Naive B cell (primary cell): ENCODE results near the gene ANK2. TPM values are rescaled to one million over a fixed set of nuclear protein-coding genes. Genes with fewer than 3 reads are reported as not detected.
"Not testable (repeated sequence)": the region's sequence is repeated elsewhere in the genome, so short reads cannot be mapped to it uniquely, and the experiment has no call there.

Source experiments
- ATAC-seq, 2 donors: fragments of 150-1000 bp; cut with Tn5 transposase; 2 replicates each; pipeline ENCODE4 v1.10.0; 2021; ENCODE audit warnings: low read depth in 2 of 2, mild to moderate bottlenecking in 2 of 2, moderate library complexity in 2 of 2
- DNase-seq: peaks from one replicate; pipeline ENCODE4 v3.0.0; 2022
- H3K27ac Mint-ChIP-seq, 6 donors: one replicate each; pipeline ENCODE4 v1.8.0; 2020 to 2022; ENCODE audit warnings: mild to moderate bottlenecking in 6 of 6, mixed read lengths in 6 of 6, moderate library complexity in 5 of 6, inconsistent platforms in 2 of 6
- H3K27me3 Mint-ChIP-seq, 3 donors: one replicate each; pipeline ENCODE4 v1.8.0; 2021 to 2022; ENCODE audit warnings: mixed read lengths in 3 of 3, mild to moderate bottlenecking in 1 of 3
- H3K36me3 Mint-ChIP-seq, 2 donors: one replicate each; pipeline ENCODE4 v1.8.0; 2020 to 2022; ENCODE audit warnings: mixed read lengths in 2 of 2, inconsistent platforms in 1 of 2, mild to moderate bottlenecking in 1 of 2
- H3K4me1 Mint-ChIP-seq, 3 donors: one replicate each; pipeline ENCODE4 v1.8.0; 2020 to 2022; ENCODE audit warnings: mixed read lengths in 3 of 3, inconsistent platforms in 1 of 3, mild to moderate bottlenecking in 1 of 3, moderate library complexity in 1 of 3
- H3K4me3 Mint-ChIP-seq, 8 donors: one replicate each; pipeline ENCODE4 v1.8.0; 2020 to 2022; ENCODE audit warnings: mild to moderate bottlenecking in 8 of 8, mixed read lengths in 8 of 8, moderate library complexity in 8 of 8, inconsistent platforms in 2 of 8
- H3K9me3 Mint-ChIP-seq, 7 donors: one replicate each; pipeline ENCODE4 v1.8.0; 2020 to 2022; ENCODE audit warnings: mixed read lengths in 7 of 7, mild to moderate bottlenecking in 5 of 7, inconsistent platforms in 2 of 7, moderate library complexity in 1 of 7
- polyA plus RNA-seq, 6 donors: library from polyadenylated mRNA; unstranded; fragments of 300-500 nt; fragmentation: Illumina TruSeq; gene quantifications; one replicate each; pipeline ENCODE4 v1.2.3, GENCODE V29; 2021; ENCODE audit warnings: low read depth in 6 of 6

ANK2 gene
- polyA plus RNA-seq, 6 donors from 2014 or later: 0.24 to 0.36 (median 0.28) TPM; not detected in 3

- peaks cover 0 to 3% (median 0%) of the 10 kb centered on the region in 3 donors for H3K27me3 Mint-ChIP-seq
- no peak for ATAC-seq
- H3K36me3 Mint-ChIP-seq: no peaks in the 10 kb centered on the region
- H3K27ac Mint-ChIP-seq: no peak overlapping the region
- H3K4me3 Mint-ChIP-seq: no peak overlapping the region
- H3K4me1 Mint-ChIP-seq: no peaks in the 10 kb centered on the region
- no peak for DNase-seq
- H3K9me3 Mint-ChIP-seq: no peaks in the 10 kb centered on the region
These were observed 10.2 kb downstream of the ANK2 start for GRCh38 chr4:113059449-113060182.

GRCh38 chr4:113060853-113061252, 11.4 kb downstream of the ANK2 start:
- Mint-ChIP-seq H3K4me1 (no peaks in the 10 kb centered on the region), H3K4me3 (no peak overlapping the region), H3K27ac (no peak overlapping the region), H3K27me3 (peaks cover 0 to 3% (median 0%) of the 10 kb centered on the region in 3 donors), H3K9me3 (no peaks in the 10 kb centered on the region), H3K36me3 (no peaks in the 10 kb centered on the region)
- ATAC-seq (no peak), DNase-seq (no peak)

- ATAC-seq (no peak), DNase-seq (no peak)
- peaks cover 0 to 11% (median 0%) of the 10 kb centered on the region in 7 donors for H3K9me3 Mint-ChIP-seq
- H3K36me3 Mint-ChIP-seq: no peaks in the 10 kb centered on the region
- peaks cover 0 to 12% (median 12%) of the 10 kb centered on the region in 3 donors for H3K27me3 Mint-ChIP-seq
- no peak overlapping the region for H3K27ac Mint-ChIP-seq
- no peaks in the 10 kb centered on the region for H3K4me1 Mint-ChIP-seq
- no peak overlapping the region for H3K4me3 Mint-ChIP-seq
These were observed 14.8 kb downstream of the ANK2 start for GRCh38 chr4:113064244-113064643.

- DNase-seq (no peak), ATAC-seq (no peak)
- no peaks in the 10 kb centered on the region for H3K4me1 Mint-ChIP-seq
- H3K27ac Mint-ChIP-seq: no peak overlapping the region
- H3K4me3 Mint-ChIP-seq: no peak overlapping the region
- no peaks in the 10 kb centered on the region for H3K36me3 Mint-ChIP-seq
- peaks cover 0 to 12% (median 12%) of the 10 kb centered on the region in 3 donors for H3K27me3 Mint-ChIP-seq
- H3K9me3 Mint-ChIP-seq: peaks cover 0 to 14% (median 1%) of the 10 kb centered on the region in 7 donors
These were observed 16.2 kb downstream of the ANK2 start for GRCh38 chr4:113065629-113066028.

GRCh38 chr4:113068771-113069170, 19.3 kb downstream of the ANK2 start:
- Mint-ChIP-seq H3K9me3 (peaks cover 0 to 18% (median 5%) of the 10 kb centered on the region in 7 donors), H3K27me3 (peaks cover 0 to 12% (median 12%) of the 10 kb centered on the region in 3 donors)
- not testable (repeated sequence) for DNase-seq, H3K36me3 Mint-ChIP-seq, H3K4me3 Mint-ChIP-seq, ATAC-seq, H3K4me1 Mint-ChIP-seq, H3K27ac Mint-ChIP-seq

GRCh38 chr4:113069212-113069892, 19.9 kb downstream of the ANK2 start:
- ATAC-seq (no peak), DNase-seq (no peak)
- peaks cover 0 to 12% (median 12%) of the 10 kb centered on the region in 3 donors for H3K27me3 Mint-ChIP-seq
- no peaks in the 10 kb centered on the region for H3K36me3 Mint-ChIP-seq
- H3K4me3 Mint-ChIP-seq: no peak overlapping the region
- no peaks in the 10 kb centered on the region for H3K4me1 Mint-ChIP-seq
- H3K9me3 Mint-ChIP-seq: peaks cover 0 to 18% (median 5%) of the 10 kb centered on the region in 7 donors
- no peak overlapping the region for H3K27ac Mint-ChIP-seq

- ATAC-seq (no peak), DNase-seq (no peak)
- Mint-ChIP-seq H3K4me1 (no peaks in the 10 kb centered on the region), H3K27me3 (peaks cover 0 to 12% (median 12%) of the 10 kb centered on the region in 3 donors), H3K9me3 (peaks cover 0 to 18% (median 5%) of the 10 kb centered on the region in 7 donors), H3K4me3 (no peak overlapping the region), H3K27ac (no peak overlapping the region), H3K36me3 (no peaks in the 10 kb centered on the region)
These were observed 21.3 kb downstream of the ANK2 start for GRCh38 chr4:113070755-113071154.

- Mint-ChIP-seq H3K36me3 (no peaks in the 10 kb centered on the region), H3K4me1 (no peaks in the 10 kb centered on the region), H3K9me3 (peaks cover 0 to 17% (median 5%) of the 10 kb centered on the region in 7 donors), H3K27ac (no peak overlapping the region), H3K27me3 (peaks cover 0 to 12% (median 9%) of the 10 kb centered on the region in 3 donors), H3K4me3 (peak overlapping the region in 1 of 8 donors; percentile 35)
- ATAC-seq (no peak), DNase-seq (no peak)
These were observed 21.8 kb downstream of the ANK2 start for GRCh38 chr4:113071274-113071673.

GRCh38 chr4:113071805-113072204, 22.4 kb downstream of the ANK2 start:
- no peak for DNase-seq
- H3K27ac Mint-ChIP-seq: no peak overlapping the region
- no peak overlapping the region for H3K4me3 Mint-ChIP-seq
- H3K36me3 Mint-ChIP-seq: no peaks in the 10 kb centered on the region
- H3K4me1 Mint-ChIP-seq: no peaks in the 10 kb centered on the region
- H3K9me3 Mint-ChIP-seq: peaks cover 0 to 15% (median 5%) of the 10 kb centered on the region in 7 donors
- peaks cover 0 to 11% (median 4%) of the 10 kb centered on the region in 3 donors for H3K27me3 Mint-ChIP-seq
- no peak for ATAC-seq

- H3K4me1 Mint-ChIP-seq: no peaks in the 10 kb centered on the region
- ATAC-seq (no peak), DNase-seq (no peak)
- H3K27ac Mint-ChIP-seq: no peak overlapping the region
- peaks cover 0 to 12% (median 5%) of the 10 kb centered on the region in 7 donors for H3K9me3 Mint-ChIP-seq
- no peaks in the 10 kb centered on the region for H3K36me3 Mint-ChIP-seq
- no peak overlapping the region for H3K4me3 Mint-ChIP-seq
- no peaks in the 10 kb centered on the region for H3K27me3 Mint-ChIP-seq
These were observed 24.1 kb downstream of the ANK2 start for GRCh38 chr4:113073451-113074005.

GRCh38 chr4:113077575-113077974, 28.1 kb downstream of the ANK2 start:
- H3K9me3 Mint-ChIP-seq: peaks cover 0 to 4% (median 0%) of the 10 kb centered on the region in 7 donors
- H3K27ac Mint-ChIP-seq: no peak overlapping the region
- H3K27me3 Mint-ChIP-seq: no peaks in the 10 kb centered on the region
- DNase-seq (no peak), ATAC-seq (no peak)
- no peak overlapping the region for H3K4me3 Mint-ChIP-seq
- no peaks in the 10 kb centered on the region for H3K4me1 Mint-ChIP-seq
- H3K36me3 Mint-ChIP-seq: no peaks in the 10 kb centered on the region

- no peak overlapping the region for H3K4me3 Mint-ChIP-seq
- DNase-seq (no peak), ATAC-seq (no peak)
- no peak overlapping the region for H3K27ac Mint-ChIP-seq
- H3K27me3 Mint-ChIP-seq: no peaks in the 10 kb centered on the region
- H3K36me3 Mint-ChIP-seq: no peaks in the 10 kb centered on the region
- H3K9me3 Mint-ChIP-seq: peaks cover 0 to 4% (median 0%) of the 10 kb centered on the region in 7 donors
- H3K4me1 Mint-ChIP-seq: no peaks in the 10 kb centered on the region
These were observed 28.6 kb downstream of the ANK2 start for GRCh38 chr4:113078066-113078465.

- H3K9me3 Mint-ChIP-seq: peaks cover 0 to 4% (median 0%) of the 10 kb centered on the region in 7 donors
- no peak for DNase-seq
These were observed 30.6 kb downstream of the ANK2 start for GRCh38 chr4:113080050-113080449.

GRCh38 chr4:113080624-113081023, 31.2 kb downstream of the ANK2 start:
- Mint-ChIP-seq H3K4me3 (no peak overlapping the region), H3K27ac (peak overlapping the region in 1 of 6 donors; percentile 17), H3K4me1 (no peaks in the 10 kb centered on the region), H3K36me3 (no peaks in the 10 kb centered on the region), H3K9me3 (peaks cover 0 to 4% (median 0%) of the 10 kb centered on the region in 7 donors), H3K27me3 (no peaks in the 10 kb centered on the region)
- ATAC-seq (no peak), DNase-seq (no peak)

More at GRCh38 chr4:113080050-113080449, 30.6 kb downstream of the ANK2 start:
- Mint-ChIP-seq H3K27ac (no peak overlapping the region), H3K4me3 (no peak overlapping the region), H3K27me3 (no peaks in the 10 kb centered on the region), H3K36me3 (no peaks in the 10 kb centered on the region), H3K4me1 (no peaks in the 10 kb centered on the region)
- ATAC-seq: no peak
